HG03457 (cell line): Measurements from ENCODE around the gene RXFP2.

Source experiments
- ATAC-seq: cut with Tn5 transposase; IDR thresholded peaks from one replicate; pipeline ENCODE4 v1.9.1; 2021; ENCODE audit warnings: moderate number of reproducible peaks; ENCODE audit not compliant: unreplicated experiment

RXFP2 gene

DNA sequence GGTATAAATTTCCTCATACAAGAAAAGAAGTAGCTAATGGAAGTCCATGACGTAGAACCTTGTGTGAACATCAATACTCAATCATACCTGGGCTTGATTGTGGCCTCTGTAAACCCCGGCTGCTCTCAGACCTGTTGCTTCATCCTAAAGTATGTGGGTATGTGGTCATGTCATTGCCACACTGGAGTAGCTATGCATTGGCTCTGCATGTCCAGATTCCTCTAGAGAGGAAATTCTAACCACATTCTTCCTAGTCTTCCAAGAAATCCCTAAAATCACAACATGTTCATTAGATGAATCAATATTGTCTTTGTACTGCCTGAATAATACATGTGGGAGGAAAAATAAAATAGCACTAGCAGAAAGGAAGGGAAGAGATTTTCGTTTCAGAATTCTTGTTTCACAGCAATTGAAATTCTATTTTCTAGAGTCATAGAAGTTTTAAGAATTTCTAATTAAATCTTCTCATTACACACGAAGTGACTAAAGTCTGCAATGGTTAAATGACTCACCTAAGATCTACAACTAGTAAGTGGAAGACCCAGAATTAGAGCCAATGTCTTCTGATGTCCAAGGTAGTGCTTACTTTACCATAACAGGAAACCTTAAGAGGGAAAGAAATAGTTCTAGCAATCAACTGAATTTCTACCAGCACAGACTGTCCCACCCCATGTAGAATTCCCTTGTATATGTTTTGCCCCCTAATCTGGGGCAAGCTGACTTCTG, 28.0 kb downstream of the RXFP2 start:
- ATAC-seq, result no peak

DNA sequence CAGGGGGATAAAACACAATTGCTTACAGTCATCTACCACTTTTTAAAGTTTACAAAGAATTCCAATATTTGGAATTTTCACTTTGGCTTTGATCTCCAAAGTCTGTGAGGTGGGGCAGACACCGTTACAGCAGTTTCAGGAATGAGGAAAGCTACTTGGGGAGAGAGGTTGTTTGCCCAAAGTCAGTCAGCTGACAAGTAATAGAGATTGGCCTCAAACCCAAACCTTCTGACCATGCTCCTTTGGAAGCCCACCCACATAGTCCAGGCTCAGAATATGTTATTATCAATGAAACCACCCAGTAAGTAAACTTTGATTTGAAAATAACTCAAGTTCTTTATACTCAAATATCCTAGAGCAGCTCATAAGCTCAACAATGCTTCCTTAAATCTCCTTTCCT, 29.0 kb downstream of the RXFP2 start:
- ATAC-seq, result no peak

DNA sequence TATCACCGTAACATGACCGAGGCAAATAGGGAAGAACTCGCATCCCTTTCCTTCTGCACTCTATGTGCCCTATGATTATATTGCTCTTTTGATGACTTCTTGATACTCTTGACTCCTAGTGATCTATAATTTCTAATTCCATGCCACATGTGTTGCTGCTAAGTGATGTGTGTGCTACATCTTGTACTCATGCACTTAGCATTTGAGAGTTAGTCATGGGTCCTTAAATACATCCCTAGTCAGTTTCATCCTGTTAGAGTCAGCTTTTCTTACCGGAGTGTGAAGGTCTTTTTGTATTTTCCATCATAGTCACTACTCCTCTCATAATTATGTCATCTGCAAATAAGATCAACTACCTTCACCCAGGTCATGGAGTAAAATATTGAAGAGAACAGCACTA, 30.2 kb downstream of the RXFP2 start:
- no peak for ATAC-seq

DNA sequence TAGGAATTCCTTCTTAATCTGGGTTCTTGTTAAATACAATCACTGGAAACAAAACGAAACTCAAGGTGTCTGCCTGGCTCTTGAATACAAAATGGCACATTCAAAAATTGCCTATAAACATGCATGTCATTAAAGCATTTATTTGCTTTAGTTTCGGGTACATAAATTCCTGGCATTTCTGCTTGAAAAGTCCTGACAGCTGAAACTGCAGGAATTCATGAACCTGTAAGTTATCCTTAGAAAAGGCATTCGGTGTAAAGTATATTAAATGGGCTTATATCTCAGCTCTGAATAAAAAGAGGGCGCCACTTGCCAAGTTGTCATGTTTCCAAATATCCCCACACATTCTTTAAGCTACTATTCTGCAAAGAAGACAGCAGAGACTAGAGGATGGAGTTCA, 32.9 kb downstream of the RXFP2 start:
- ATAC-seq, result no peak

DNA sequence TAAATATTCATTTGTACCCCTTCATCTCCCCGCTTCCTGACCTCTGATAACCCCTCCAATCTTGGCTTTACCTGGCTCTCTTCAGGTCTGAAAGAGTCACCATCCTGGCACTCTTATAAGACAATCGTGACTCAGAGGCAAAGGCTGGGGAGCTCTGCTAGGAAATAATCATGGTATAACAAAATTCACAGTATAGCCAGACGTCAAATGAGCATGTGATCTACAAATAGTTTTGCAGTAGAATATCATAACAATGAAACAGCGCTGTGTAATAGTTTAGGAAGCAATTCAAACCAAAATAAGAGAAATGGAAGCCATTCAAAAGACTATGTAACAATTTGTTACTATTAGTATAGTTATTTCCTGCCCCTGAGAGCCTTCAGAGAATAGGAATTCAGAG, 34.2 kb downstream of the RXFP2 start:
- ATAC-seq, result no peak

DNA sequence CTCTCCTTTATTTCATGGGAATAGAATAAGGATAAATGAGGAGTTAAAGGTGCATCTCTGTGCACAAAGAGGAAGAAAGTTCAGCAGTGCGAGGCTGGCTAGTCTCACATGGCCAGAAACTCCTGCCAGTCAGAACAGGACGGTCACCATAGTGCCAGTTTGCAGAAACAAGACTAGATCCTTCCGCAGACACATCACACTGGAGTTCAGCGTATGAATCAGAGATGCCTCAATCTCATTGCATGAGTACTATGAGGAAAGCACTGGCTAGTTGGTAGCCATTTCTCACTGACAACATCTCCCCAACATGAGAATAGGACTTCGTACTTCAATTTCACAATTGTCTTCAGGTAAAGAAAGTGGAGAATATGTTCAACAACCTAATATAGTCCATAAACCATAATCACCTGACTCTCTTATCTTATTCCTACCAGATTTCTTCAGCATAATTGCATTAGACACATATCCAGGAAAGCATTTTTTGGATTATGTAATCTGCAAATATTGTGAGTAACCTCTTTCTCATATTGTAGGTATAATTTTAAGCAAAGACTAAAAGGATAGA, 34.9 kb downstream of the RXFP2 start:
- no peak for ATAC-seq

DNA sequence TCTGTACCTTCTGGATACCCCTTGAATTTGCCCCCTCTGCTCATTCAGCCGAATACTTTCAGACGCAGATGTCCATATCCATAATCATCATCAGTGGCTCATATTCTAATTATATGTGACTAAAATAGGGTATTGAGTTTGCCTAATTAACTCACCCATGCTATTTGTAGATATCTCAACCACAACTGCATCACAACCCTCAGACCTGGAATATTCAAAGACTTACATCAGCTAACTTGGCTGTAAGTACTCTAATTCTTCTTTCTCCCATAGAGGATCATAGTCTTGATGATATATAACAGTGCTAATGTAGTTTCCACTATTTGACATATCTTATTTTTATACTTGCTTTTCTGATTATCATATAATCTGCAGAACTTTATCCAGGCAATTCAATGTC, 35.8 kb downstream of the RXFP2 start:
- ATAC-seq, result no peak

DNA sequence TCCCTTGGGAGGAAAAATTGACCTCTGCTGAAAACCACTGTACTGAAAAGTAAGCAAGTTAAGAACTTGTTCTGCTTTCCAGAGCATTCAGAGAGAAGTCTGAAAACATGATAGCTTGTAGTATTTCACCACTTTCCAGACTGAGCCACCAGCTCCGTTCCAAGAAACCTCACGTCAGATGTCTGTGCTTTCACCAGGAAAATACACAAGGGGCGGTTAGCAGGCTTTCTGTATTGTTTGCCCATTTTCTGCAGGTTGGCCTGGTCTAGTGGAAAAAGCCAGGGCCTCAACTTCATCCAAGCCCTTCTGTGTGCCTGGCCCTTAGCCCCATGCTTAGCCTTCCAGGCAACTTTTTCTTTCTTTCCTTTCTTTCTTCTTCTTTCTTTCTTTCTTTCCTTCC, 36.4 kb downstream of the RXFP2 start:
- ATAC-seq, result no peak

DNA sequence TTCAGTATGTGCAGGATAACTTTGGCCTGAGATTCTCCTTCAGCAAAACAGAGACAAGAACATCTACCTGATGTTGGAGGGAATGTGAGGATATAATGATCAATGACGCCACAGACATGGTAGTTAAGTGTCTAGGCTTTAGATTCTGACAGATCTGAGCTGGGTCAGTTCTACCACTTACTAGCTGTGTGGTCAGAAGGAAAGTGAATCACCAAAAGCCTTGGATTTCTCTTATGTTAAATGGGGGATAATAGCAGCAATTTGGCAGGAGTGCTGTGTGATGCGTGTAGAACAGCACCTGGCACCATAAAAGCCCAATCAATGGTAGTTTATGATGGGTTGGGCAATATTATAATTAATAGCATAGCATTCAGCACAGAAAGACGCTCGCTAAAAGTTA, 41.7 kb downstream of the RXFP2 start:
- no peak for ATAC-seq

DNA sequence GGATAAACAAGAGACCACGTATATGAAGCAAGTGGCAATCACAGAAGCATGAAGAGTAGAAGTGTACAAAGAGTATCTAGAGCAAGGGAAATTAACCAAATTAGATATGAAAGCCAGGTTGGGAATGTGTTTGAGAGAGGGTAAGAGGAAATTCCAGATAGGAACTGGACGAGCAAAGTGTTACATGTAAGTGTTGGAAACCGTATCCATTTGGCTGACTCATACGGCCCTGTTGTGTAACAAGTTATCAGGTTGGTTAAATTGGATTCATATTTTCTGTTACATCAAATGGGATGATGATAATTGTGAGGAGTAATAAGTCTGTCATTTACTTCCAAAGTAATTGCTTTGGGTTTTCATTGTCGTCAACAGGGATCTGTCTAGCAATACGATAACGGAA, 46.7 kb downstream of the RXFP2 start:
- ATAC-seq, result no peak

DNA sequence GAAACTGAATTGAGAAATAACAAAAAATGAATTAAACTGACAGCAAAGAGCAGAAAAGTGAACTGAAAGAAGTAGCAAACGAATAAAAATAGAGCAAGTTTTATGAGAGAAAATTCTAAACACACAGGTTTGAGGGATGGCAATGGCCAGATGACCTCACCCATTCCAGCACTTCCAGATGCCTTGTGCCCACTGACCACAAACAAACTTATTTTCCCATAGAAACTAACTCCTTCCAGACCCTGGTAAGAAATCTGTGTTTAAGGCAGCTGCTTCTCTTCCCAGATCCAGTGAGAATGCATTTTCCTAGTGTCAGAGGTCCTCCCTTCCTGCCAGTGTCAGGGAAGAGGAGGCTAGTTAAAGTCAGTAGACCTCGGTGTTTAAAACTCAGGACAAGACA, 51.7 kb downstream of the RXFP2 start:
- no peak for ATAC-seq

DNA sequence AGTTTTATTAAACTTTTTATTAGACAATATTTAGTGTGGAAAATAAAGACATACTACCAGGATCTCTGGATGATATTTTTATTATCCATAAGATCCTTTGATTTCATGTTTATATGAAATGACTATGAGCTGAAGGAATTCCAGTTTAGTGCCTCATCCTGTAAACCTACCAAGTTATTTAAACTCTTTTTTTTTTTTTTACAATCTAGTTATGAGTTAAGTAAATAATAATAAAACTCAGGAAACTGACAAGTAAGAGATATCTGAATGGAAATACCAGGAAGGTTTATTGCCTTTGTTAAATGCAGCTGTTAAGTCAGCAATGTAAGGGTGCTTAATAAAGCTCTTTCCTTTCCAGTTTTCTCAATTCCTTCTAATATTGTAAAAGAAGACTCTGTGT, 53.9 kb downstream of the RXFP2 start:
- no peak for ATAC-seq

DNA sequence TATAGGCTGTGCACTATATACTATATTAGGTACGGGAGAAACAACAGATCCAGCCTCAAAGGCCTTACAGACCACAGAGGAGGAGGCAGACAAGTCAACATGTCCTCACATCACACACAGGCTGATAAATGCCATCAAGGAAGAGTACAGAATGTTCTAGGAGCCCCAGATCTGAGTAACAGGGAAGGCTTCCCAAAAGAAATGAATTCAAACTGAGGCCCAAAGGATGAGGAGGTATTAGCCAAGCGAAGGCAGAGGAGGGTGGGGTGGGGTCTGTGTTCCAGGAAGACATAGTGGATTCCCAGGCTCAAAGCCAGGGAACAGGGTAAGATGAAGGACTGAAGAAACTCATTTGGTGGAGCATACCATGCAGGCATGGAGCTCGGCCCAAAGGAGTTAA, 55.1 kb downstream of the RXFP2 start:
- no peak for ATAC-seq

DNA sequence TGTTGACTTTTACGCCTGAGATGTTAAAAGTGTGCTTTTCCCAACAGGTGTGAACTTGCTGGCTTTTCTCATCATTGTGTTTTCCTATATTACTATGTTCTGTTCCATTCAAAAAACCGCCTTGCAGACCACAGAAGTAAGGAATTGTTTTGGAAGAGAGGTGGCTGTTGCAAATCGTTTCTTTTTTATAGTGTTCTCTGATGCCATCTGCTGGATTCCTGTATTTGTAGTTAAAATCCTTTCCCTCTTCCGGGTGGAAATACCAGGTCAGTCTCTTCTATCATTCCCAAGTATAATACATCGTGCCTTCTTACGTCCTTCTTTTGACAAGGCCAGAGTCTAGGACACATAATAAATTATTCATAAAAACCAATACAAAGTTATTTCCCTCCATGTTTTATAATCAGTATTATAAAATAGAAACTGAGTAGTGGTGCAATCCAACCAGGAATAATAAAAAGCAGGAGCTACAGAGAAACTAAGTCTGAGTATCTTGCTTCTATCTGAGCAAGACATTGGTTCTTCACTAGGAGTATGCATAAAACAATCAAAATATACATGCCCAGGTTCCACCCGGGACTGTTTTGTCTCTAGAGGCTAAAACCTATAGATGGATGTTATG, 57.9 kb downstream of the RXFP2 start:
- ATAC-seq, result no peak

DNA sequence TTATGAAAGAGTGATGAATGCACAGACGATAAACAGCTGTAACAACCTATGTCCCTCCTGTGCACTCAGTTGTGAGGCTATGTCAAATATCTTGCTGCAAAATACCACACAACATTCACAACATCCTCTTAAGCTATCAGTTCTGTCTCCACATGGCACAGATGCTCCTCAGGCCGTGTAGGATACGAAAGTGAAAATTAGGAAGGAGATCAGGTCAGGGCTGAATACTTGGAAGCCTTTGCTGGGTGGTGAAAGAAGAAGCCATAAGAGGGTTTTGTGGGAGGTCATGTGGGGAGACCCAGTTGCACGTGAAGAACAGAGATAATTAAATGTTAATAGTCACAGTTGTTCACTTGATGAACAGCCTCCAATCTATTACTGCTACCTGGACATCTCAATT, 58.9 kb downstream of the RXFP2 start:
- no peak for ATAC-seq

DNA sequence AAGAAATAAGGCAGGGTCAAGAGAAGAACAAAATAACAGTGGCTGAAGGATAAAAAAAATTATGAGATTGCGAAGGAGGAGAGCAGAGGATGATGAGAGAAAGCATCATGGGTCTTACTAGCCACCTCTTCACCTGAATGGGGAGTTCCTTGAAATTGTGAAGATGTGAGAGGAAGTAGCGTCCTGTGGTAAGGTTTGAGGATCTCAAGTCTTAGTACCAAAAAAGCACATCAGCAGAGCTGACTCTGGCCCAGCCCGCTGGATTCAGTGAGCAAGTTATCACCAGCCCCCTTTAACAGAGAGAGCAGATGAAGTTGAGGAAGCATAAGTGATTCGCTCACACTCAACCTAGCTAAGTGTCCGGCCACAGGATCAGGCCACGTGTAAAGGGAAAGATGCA, 61.8 kb downstream of the RXFP2 start:
- ATAC-seq, result no peak

DNA sequence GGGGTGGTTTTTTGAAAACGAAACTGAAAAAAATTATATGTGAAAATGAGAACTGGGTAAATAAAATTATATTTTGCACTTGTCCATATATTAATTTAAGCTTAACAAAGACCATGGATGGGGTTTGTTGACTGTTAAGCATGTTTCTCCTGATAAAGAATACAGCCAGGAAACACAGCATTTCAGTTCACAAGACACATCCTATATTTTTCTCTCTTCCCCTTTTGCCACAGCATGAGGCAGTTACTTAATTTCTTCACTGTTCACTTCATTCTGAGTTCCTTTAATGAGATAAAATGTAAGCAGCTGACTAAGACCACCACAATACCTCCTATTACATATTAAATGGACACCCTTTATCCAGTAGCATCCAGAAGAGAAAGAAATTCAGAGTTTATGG, 64.0 kb downstream of the RXFP2 start:
- no peak for ATAC-seq

DNA sequence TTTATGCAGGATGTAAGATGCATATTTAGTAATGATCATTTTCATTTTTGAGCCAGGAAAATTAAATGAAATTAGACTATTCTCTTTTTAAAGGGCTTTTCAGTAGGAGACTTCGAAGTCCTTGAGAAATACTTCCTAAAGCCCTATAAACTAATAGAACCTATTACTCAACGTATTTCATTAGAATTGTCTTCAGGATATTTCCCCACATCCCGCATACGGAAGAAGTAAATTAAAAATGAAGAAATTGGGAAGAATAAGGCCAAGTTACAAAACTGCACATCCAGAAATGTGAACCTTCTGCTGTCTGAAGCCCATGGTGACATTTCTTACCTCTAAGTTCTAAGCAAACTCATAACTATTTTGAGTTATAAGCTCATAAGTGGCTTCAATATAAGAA, 66.5 kb downstream of the RXFP2 start:
- ATAC-seq, result no peak

DNA sequence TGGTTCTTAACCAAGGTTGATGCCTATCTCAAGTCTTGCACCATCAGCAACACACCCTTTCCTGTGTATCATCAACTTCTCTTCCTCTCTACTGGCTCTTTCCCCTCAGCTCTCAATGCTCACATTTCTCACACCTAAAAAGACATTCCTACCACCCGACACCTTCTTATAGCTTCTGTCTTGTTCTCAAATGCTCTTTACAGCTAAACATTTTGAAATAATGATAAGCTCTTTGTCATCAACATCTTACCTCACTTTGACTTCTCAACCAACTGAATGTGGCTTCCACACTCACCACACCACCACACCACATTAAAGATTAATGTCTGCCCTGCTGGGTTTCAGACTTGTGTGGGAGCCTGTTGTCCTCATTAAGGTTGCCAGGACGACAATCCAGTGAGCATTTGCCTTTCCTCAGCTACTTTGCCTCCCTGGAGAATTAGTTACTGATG, 67.8 kb downstream of the RXFP2 start:
- no peak for ATAC-seq

DNA sequence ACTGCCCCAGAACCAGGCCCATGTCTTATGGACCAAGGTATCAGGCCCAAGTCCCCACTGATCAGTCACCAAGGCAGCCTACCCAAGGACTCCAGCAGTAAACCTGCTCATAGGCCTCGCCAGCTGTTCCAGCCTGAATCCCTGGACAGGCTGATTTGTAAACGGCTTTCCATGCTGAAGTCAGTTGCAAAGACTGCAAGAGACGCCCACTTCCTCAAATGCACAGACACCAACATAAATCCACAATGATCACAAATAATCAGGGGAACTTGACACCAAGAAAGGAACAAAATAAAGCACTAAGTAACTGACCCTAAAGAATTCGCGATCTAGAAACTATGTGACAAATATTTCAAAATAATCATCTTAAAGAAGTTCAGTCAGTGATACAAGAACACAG, 75.2 kb downstream of the RXFP2 start:
- ATAC-seq, result no peak

DNA sequence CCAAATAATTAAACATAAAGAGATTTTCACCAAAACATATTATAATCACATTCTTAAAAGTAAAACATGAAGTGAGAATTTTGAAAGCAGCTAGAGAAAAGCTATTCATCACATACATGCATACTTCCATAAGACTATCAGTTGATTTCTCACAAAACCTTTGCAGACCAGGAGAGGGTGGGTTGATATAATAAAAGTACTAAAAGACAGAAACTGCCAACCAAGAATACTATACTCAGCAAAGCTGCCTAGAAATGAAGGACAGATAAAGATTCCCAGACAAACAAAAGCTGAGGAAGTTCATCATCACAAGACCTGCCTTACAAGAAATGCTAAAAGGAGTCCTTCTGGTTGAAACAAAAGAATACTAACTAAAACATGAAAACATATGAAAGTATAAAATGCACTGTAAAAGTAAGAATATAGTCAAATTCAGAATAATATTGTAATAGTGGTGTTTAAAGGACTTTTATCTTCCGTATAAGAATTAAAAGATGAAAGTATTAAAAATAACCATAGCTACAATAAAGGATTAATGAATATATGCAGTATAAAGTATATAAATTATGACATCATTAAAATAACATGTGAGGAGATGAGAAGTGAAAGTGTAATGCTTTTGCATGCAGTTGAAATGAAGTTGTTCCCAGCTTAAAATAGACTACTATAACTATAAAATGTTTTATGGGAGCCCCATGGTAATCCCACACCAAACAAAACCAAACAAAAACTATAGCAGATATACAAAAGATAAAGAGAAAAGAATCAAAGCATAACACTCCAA, 76.2 kb downstream of the RXFP2 start:
- no peak for ATAC-seq

DNA sequence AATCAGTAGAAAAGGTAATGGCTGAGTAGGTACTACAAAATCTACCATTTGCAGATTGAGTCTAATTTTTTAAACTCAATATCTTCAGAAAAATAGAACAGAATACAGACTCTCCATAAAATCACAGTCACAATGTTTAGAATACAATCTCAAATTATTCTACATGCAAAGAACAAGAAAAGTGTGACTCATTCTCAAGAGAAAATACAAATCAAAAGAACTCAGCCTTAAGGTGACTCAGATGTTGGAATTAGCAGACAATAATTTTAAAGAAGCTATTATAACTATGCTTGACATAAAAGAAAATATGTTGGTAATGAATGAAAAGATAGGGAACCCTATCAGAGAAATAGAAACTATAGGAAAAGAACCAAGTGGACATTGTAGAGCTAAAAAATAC, 78.9 kb downstream of the RXFP2 start:
- ATAC-seq, result no peak
